ENCODE data around the gene PPP1R37.

PPP1R37 gene

DNA sequence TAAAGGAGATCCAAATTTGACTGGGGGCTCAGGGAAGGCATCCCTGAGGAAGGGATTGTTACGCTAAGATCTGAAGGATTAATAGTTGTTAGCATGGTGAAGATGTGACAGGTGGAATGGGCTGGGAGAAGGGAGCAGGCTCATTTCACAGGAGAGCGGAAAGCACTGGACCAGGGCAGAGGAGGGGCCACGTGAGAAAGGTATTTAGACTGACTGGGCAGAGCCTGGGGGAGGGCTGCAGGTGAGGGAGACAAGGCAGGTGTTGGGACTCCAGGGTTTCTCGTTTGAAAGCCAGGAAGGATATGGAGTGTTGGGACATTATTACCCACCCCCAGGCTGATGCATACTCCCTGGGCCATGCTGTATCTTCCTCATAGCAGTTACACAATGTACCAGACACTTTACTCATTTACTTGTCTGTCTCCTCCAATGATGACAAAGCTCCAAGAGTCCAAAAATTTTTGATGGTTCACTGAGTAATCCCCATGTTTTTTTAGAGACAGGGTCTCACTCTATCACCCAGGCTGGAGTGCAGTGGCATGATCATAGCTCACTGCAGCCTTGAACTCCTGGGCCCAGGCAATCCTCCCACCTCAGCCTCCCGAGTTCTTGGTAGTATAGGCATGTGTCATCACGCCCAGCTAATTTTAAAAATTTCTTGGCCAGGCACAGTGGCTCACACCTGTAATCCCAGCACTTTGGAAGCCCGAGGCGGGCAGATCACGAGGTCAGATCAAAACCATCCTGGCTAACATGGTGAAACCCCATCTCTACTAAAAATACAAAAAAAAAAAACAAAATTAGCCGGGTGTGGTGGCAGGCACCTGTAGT lies 82.8 kb downstream of the PPP1R37 start:
- DNase-seq: no peak

GRCh38 chr19:45177817-45178261 lies 84.9 kb downstream of the PPP1R37 start, which contains the start of gene TRAPPC6A:
TRAPPC6A (minus strand) TSS chr19:45178237; CDS start chr19:45178218, 19 bp downstream.
- DNase-seq: peak; percentile 72

- peak; percentile 100 for DNase-seq
Measured at GRCh38 chr19:45178262-45179071, 85.5 kb downstream of the PPP1R37 start, which contains the start of gene BLOC1S3. BLOC1S3 (plus strand) TSS chr19:45178784; CDS start chr19:45179297, 513 bp downstream.

GRCh38 chr19:45179072-45179891 lies 86.3 kb downstream of the PPP1R37 start:
- no peak for DNase-seq

DNA sequence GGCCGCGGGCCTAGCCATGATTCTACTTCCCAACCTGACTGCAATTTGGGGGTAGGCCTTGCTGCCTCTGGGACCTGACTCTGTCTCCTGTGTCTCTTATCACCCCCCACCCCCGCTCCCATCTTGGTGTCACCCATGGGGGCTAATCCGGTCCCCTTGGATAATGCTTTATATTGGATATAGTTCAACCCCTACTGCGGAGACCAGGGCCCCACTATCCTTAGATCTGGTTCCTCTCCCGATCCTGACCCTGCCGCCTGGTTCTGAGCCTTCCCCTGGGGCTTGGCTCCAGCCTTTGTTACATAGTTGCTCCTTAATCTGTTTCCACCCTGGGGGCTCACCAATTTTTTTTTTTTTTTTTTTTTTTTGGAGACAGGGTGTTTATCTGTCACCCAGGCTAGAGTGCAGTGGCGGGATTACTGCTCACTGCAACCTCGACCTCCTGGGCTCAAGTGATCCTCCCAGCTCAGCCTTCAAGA lies 87.0 kb downstream of the PPP1R37 start:
- no peak for DNase-seq

GRCh38 chr19:45180936-45181335 lies 88.0 kb downstream of the PPP1R37 start:
- DNase-seq: no peak

- no peak for DNase-seq
Measured at GRCh38 chr19:45182758-45183157, 89.8 kb downstream of the PPP1R37 start.

GRCh38 chr19:45184115-45184514 lies 91.1 kb downstream of the PPP1R37 start:
- DNase-seq: no peak

DNA sequence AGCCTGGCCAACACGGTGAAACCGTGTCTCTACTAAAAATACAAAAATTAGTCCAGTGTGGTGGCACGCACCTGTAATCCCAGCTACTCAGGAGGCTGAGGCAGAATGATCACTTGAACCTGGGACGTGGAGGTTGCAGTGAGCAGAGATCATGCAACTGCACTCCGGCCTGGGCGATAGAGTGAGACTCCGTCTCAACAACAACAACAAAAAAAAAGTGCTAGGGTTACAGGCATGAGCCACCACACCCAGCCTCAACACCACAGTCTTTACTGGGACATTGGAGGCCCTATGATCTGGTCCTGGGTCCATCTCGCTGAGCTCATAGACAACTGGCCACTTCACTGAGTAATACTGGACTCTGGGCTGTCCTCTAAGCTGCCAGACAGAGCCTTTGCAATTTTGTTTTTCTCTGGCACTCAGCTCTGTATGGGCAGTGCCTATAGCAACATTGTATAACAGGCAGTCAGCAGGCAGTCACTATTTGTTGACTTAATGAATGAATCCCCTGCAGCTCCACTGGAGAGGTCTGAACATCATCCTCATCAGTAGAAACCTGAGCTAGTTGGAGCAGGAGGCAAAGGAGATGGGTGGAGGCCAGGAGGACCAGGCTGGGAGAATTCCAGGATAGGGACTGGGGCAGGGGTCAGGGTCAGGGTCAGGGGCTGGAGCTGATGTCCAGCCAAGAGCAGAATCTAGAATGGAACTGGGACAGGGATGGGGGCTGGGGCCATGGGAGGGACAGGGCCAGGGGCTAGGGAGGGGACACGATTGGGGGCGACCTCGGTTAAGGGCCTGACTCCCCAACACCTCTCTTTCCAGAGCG lies 93.7 kb downstream of the PPP1R37 start:
- no peak for DNase-seq

DNA sequence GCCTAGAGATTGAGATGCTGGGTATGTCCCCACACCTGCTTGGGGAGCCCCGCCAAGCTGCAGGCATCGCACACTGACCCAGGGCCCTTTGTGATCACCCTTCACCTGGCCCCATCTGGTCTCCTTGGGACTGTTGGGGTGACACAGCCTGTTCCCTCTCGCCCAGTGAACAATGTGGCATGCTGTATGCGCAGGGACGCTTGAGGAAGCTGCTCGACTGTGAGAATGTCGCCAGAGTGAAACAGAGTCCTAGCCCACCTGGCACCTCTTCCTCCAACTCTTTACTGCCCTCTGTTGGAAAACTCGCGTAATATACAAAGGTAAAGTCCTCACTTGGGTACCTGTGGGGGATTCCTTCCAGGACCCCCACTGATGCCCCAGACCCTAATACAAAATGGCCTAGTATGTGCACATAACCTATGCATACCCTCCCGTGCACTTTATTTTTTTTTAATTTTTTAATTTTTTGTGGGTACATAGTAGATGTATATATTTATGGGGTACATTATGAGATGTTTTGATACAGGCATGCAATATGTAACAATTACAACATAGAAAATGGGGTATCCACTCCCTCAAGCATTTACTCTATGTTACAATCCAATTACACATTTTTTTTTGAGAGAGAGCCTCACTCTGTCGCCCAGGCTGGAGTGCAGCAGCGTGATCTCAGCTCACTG lies 94.6 kb downstream of the PPP1R37 start:
- DNase-seq: peak; percentile 75

DNA sequence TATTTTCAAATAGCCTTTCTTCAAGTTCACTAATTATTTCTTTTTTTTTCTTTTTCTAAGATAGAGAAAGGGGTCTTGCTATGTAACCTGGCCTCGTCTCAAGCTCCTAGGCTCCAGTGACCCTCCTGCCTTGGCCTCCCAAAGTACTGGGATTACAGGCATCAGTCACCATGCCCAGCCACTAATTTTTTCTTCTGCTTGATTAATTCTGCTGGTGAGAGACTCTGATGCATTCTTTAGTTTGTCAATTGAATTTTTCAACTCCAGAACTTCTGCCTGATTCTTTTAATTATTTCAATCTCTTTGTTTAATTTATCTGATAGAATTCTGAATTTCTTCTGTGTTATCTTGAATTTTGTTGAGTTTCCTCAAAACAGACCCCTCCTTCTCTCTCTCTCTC lies 97.0 kb downstream of the PPP1R37 start:
- DNase-seq: no peak

DNA sequence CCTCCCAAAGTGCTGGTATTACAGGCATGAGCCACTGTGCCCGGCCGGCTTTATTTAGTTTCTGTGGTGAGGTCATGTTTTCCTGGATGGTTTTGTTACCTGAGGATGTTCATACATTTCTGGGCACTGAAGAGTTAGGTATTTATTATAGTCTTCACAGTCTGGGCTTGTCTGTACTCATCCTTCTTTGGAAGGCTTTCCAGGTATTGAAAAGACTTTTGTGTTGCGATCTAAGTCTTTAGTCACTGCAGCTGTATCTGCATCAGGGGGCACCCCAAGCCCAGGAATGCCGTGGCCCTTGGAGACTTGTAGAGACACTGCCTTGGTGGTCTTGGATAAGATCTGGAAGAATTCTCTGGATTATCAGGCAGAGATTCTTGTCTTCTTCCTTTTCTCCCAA lies 98.4 kb downstream of the PPP1R37 start:
- DNase-seq: no peak

- DNase-seq: peak; percentile 75
Measured at GRCh38 chr19:45195764-45196163, 102.8 kb downstream of the PPP1R37 start.

Measured in NCI-H2171 treated with DMSO at 0.1 percent for 48 hours (cell line).